GM10847 (cell line): Measurements from ENCODE around the gene ACOT12.

ENCODE experiments used
- POLR2A ChIP-seq: IDR thresholded peaks from 2 replicates; pipeline ENCODE4 v1.6.1; 2011; ENCODE audit not compliant: insufficient read length; ENCODE audit errors: extremely low read depth

ACOT12 gene

DNA sequence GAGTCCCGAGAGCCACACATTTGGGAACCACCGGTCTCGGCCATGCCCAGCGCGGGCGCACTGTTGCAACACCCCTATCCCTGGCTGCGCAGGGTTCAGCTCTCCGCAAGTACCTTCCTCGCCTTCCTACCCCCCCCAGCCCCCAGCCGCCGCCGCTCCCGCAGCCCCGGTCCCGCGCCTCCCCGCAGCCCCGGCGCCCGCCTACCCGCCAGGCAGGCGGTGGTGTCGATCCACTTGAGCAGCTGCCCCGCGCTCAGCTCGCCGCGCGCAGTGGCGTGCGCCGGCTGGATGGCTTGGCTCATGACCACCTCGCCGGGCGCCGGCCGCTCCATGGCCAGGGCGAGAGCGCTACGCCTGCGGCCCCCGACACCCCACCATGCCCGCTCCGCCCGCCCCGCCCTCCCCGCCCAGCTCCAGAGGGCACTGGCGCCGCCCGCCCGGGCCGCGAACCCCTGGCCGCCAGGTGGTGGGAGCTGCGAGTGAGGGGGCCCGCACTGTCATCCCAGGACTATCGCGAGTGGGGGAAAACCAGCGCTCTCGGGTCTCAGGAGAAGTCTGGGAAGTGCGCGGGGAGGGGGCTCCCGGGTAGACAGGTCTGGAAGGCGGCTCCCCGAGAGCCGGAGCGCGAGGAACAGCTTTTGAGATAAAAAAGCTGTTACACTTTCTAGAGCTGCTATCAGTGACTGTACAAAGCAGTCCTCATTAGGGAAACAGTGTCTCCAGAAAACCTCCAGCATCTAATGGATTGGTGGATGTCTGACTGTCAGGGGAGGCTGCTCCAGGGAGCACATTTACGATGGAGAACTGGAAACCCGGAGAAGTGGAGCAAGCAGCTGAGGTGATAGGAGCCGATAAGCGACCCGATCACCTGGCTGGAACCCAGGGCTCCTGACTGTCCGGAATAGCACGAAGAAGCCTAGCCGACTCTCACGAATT lies at the start of gene ACOT12:
TSS of gene ACOT12 (minus strand) at position 352 of the 936 bp plus-strand sequence. CDS start at position 332, 20 bp downstream.
- TF ChIP-seq POLR2A, result no peak

DNA sequence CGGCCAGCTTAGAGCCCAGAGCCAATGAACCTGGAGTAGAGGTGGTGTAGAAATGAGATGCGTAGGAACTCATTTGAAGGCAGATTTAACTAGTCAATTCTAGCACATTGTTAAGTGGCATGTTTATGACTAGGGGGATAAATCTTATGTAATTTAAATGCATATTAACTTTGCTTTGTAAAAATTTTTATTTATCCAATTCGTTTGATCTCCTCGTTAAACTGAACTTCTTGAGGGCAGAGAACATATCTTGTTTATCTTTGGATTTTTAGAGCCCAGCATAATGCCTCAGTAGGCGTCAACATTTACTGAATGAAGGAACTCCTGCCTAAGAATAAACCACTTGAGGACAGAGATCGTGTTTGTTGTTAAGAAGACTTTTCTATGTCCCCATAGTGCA lies 41.1 kb upstream of the ACOT12 start:
- no peak for TF ChIP-seq POLR2A

DNA sequence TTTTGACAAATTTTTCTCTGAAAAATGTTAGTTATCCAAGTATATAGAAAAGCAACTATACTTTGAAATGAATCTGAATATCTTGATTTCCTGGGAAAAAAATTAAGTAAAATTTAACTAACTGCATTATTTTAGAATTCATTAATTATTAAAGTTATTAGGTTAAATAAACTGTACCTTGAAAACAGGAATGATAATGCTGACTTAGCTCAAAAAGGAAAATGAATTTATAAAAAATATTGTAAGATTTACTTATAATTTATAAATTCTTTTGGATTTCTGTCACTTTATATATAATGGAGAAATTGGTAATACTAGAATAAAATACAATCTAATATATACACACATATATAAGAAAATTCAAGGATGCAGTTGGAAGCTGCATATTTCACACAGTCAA lies 36.1 kb upstream of the ACOT12 start:
- no peak for TF ChIP-seq POLR2A

DNA sequence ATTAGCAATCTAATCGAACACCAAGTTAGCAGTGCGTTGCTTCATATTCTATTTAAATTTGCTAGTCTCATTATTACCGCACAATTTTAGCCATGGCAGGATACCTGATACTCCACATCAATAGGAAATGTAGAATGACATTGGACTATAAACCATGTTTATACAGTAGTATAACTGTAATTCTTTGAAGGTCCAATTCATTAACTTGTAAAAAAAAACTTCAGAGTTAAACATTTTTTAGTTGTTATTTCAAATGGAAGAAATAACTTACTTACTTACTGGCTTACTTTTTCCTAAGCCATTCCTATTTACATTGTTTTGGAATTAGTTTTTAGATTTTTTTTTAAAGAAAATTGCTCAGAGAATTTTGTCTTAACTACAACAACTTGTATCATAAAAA lies 35.4 kb upstream of the ACOT12 start:
- TF ChIP-seq POLR2A, result no peak

DNA sequence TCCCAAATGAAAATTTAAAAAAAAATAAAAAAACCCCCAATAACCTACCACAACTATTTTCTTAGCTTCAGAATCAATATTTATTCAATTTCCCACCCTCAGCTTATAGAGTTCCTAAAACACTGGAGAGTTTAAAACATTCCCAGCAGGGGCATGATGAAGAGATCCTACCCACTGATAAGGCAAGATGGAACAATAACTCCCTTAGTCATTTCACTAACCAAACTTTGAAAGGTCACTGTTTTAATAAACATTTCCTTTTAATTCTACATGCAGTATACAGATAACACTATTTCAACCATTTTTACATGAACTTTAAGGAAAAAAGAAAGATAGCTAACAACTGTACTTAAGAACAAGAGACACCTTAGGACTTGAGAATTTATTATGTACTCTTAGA lies 34.9 kb upstream of the ACOT12 start:
- no peak for TF ChIP-seq POLR2A

DNA sequence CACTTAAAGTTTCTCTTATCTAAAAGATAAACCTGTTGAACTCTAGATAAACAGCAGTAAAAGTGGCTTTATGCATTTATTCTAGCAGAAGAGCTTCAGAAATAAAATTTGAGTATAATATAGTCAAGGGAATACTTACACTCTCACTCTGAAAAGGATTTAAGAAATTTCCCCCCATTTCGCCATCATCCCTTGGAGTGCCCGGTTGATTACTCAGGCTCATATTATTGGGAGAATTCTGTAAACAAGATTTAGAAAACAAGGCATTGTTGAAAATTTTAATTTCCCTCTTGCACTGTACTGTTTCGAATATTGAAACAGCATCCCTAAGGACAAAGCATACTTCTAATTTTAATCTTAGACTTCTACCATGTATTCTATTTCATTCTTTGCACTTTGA lies 34.5 kb upstream of the ACOT12 start:
- no peak for TF ChIP-seq POLR2A

DNA sequence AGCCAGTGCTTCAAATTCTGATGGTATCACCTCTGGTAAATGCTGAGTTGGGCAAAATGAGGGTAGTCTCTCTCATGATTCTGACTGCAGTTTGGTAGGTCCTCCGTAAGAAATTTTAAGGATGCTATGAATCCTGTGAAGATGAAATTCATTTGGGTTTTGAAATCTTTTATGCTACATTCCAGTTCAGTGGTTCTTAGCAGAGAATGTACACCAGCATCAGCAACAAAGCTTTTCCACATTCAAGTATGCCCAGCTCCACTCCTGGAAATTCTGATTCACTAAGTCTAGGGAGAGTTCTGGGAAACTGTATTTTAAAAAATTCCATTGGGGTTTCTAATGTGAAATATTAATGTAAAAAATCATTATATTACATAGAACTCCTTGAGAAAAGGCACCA lies 33.6 kb upstream of the ACOT12 start:
- TF ChIP-seq POLR2A, result no peak

DNA sequence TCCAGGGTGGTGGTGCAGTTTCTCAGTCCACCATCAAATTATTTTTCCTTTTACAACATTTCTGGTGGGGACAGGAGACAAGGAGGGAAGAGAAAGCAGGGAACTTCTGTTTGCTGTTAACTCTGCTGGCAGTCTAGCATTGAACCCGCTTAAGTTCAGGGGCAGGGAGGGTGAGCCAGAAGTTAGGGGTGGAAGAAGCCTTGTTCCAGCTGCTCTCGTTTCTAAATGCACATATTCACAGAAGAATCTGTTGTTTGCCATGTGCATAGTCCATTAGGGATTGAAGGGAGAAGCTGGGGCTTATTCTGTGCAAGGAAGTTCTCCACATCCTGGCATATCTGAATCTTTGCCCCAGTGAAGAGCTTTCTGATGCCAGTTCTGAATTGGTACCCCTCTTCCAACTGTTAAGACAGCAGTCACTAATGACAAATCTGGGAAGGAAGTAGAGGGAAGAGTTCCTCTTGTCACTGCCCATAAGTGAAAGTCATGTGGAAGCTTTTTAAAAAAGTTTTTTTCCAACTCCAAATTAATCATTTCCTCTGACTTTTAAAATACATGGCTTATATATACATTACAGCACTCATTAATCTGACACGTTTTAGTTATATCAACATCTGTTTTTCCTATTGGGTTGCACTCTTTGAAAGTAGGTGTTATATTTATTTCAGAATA lies 32.6 kb upstream of the ACOT12 start:
- no peak for TF ChIP-seq POLR2A

DNA sequence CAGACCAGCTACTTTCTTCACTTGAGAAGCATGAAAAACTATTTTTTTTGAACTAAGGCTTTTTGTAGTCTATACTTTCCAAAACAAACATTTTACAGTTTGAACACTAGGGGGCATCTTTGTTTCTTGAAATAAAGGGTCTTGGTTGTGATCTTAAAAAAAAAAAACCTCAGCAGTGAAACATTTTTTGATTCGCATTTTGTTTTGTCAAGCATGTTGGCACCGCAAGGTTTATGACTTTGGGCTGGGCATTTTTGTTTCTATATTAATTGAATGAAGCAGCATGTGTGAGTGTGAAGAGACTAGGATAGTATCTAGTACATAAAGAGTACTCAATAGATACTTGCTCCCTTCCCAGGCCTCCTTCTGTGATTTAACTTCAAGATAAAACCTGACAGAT lies 31.6 kb upstream of the ACOT12 start:
- TF ChIP-seq POLR2A, result no peak

DNA sequence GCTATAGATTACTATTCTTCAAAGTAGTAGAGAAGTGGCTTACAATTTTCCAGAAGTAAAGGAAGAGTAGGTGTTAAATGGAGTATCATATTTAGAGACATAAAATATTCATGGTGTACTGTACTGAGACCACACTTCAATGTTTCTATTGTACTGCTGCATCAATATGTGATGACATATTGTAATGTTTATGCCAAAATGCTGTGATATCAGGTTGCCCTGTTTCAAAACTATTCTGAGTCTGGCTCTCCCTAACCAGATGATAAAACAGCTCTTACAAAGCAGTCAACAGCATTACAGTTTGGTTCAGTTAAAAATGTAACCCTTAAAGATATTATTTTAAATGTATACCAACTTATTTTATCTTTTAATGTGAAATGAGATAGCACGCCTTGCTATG lies 30.8 kb upstream of the ACOT12 start:
- no peak for TF ChIP-seq POLR2A

DNA sequence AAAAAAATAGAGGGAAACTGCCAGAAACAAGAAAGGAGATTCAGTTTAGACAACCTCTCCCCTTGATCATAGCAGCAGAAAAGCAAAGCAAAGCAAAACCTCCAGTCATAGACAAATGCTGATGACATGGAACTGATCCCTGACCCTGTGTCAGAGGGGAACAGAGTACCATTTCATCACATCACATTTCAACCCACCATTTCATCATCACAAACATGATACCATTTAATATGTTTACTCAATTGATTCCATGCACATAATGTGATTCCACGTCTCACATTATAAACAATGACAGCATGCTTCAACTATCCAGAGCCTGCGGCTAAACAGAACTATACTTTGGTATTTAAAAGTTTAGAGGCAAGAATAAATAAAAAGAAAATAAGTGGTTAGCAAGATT lies 28.7 kb upstream of the ACOT12 start:
- TF ChIP-seq POLR2A, result no peak

DNA sequence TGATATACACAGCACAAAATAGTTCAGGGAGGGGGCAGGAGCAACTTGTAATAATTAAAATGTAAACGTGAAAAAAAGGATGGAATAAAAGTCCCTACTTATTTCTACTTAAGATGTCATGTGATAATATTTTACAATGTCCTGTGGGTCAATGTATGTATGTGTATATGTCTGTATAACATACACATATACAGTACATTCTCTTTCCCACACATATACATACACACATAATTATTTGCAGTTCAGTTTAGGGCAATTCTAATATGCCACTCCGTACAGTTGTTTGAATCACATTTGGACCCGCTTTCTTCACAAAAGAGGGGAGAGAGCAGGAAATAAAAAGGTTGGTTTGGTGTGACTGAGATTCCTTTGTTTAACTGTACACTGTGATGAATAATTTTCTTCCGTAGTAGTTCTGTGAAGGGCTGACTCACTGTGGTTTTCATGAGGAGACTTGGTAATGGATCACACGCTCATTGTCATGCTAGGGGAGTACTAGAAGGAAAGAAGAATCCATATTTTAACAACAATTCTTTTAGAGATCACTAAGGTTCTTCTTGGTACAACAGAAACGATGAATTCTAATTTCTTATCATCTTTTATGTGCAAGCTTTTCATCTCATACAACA lies 26.2 kb upstream of the ACOT12 start:
- TF ChIP-seq POLR2A, result no peak

DNA sequence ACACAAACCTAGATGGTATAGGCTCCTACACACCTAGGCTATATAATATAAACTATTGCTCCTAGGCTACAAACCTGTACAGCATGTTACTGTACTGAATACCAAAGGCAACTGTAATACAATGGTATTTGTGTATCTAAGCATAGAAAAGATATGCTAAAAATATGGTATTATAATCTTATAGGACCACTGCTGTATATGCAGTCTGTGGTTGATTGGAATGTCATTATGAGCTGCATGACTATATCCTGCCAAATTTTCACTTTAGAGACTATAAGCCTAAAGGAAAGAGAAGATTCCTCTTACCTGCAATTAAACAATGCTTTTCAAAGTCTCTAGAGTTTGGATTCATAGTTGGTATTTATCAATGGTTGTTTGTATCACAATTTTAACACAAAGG lies 24.7 kb upstream of the ACOT12 start:
- TF ChIP-seq POLR2A, result no peak

DNA sequence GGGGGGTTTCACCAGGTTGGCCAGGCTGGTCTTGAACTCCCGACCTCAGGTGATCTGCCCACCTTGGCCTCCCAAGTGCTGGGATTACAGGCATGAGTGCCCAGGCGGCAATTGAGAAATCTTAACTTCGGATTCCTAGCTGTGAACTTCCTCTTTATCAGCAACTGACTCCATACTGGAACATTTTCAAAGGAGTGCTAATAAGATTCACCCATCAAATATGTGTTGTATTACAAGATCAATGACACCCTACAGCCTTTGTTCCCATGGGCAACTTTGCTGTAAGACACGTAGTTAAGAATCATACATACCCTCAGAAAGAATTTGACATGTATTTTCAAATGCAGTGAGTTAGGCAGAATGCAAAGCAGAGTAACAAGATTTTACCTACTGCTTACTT lies 23.1 kb upstream of the ACOT12 start:
- no peak for TF ChIP-seq POLR2A

DNA sequence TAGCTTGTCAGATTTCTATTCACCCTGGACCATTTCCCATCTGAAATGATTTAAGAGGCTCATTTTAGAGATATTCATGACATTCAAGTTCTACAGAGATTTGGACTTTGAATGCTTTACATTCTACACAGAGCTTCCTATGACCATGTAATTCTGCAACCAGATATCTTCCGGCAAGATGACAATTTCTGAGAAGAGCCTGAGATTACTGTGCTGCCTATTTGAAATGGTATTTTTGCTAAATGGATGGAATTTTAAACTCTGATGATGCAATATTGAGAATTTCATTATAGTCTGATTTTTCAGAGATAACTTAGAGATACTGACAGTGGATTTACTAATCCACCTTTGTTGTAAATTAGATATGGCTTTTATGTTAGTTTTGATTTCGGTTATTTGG lies 16.0 kb upstream of the ACOT12 start:
- no peak for TF ChIP-seq POLR2A

DNA sequence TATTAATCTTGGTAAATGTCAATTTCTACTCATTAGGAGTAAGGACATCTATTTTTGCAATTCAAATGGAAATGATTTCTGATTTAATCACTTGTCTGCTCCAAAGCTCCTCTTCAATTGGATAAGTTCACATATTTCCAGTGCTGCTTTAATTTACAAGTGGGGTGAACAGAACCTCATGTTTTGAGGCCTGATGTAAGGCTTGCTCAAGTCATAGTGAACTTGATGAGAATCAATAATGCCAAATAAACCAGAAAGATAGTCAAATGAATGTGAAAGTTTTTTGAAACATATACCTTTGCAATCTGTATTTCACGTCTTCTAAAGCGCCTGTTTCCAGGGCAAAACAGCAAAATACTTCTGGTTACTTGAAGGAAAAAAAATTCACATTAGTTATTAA lies 15.4 kb upstream of the ACOT12 start:
- no peak for TF ChIP-seq POLR2A
